Measurements from ENCODE around the gene TNFRSF4. TPM values are rescaled to one million over a fixed set of nuclear protein-coding genes. Genes with fewer than 3 reads are reported as not detected.

Gene TNFRSF4
- total RNA-seq, 3 donors from 2014 or later (not counting 1 experiment from before 2014, with no cell fraction given) = 14.3 to 26.5 (median 15.7) TPM

GRCh38 chr1:1242461-1243265 lies 28.7 kb upstream of the TNFRSF4 start:
- intact Hi-C loops (cut with micrococcal nuclease) = no loop called here
- 91% methylated on average over 35 of the region's 41 CpGs for WGBS (ENCODE audit: insufficient coverage)

GRCh38 chr1:1241588-1242219 lies 27.8 kb upstream of the TNFRSF4 start:
- H3K27me3 ChIP-seq (ENCODE audit: control insufficient read depth, insufficient read depth, low read length) = peaks cover 12% of the 10 kb centered on the region
- DNase-seq (no peak), ATAC-seq (no peak)
- no peaks in the 10 kb centered on the region for H3K9me3 ChIP-seq (ENCODE audit: control insufficient read depth, insufficient read depth, low read length)
- Mint-ChIP-seq H3K27ac (no peak overlapping the region), H3K36me3 (no peaks in the 10 kb centered on the region), H3K9me3 (no peaks in the 10 kb centered on the region), H3K4me1 (no peaks in the 10 kb centered on the region), H3K4me3 (no peak overlapping the region), H3K27me3 (ENCODE audit: low read depth in 2 of 2) (no peaks in the 10 kb centered on the region)
- H3K27ac ChIP-seq (ENCODE audit: low read length) = no peak overlapping the region
- no peak for TF ChIP-seq CTCF (IDR thresholded peaks at IDR 0.05)
- H3K4me1 ChIP-seq (ENCODE audit: control insufficient read depth, insufficient read depth, low read length) = peaks cover 11% of the 10 kb centered on the region
- H3K36me3 ChIP-seq (ENCODE audit: control insufficient read depth, insufficient read depth, low read length) = no peaks in the 10 kb centered on the region
- intact Hi-C loops (cut with micrococcal nuclease) = no loop called here
- 89% methylated on average over 25 of the region's 26 CpGs for WGBS (ENCODE audit: insufficient coverage)
- no peak overlapping the region for H3K4me3 ChIP-seq (ENCODE audit: low read length)

More at GRCh38 chr1:1242461-1243265, 28.7 kb upstream of the TNFRSF4 start:
- ATAC-seq = no peak
- Mint-ChIP-seq H3K4me1 (no peaks in the 10 kb centered on the region), H3K27me3 (ENCODE audit: low read depth in 2 of 2) (no peaks in the 10 kb centered on the region), H3K36me3 (no peaks in the 10 kb centered on the region), H3K9me3 (no peaks in the 10 kb centered on the region), H3K4me3 (no peak overlapping the region), H3K27ac (no peak overlapping the region)
- Histone ChIP-seq H3K4me3 (ENCODE audit: low read length) (no peak overlapping the region), H3K27me3 (ENCODE audit: control insufficient read depth, insufficient read depth, low read length) (peaks cover 15% of the 10 kb centered on the region), H3K9me3 (ENCODE audit: control insufficient read depth, insufficient read depth, low read length) (no peaks in the 10 kb centered on the region), H3K4me1 (ENCODE audit: control insufficient read depth, insufficient read depth, low read length) (peaks cover 8% of the 10 kb centered on the region), H3K27ac (ENCODE audit: low read length) (no peak overlapping the region), H3K36me3 (ENCODE audit: control insufficient read depth, insufficient read depth, low read length) (no peaks in the 10 kb centered on the region)
- DNase-seq = no peak
- TF ChIP-seq CTCF (IDR thresholded peaks at IDR 0.05) = no peak

- WGBS (ENCODE audit: insufficient coverage) = 61% methylated on average over 23 of the region's 23 CpGs
- Mint-ChIP-seq H3K27ac (no peak overlapping the region), H3K9me3 (no peaks in the 10 kb centered on the region), H3K27me3 (ENCODE audit: low read depth in 2 of 2) (no peaks in the 10 kb centered on the region), H3K4me3 (no peak overlapping the region), H3K36me3 (no peaks in the 10 kb centered on the region), H3K4me1 (no peaks in the 10 kb centered on the region)
- peaks cover 11% of the 10 kb centered on the region for H3K4me1 ChIP-seq (ENCODE audit: control insufficient read depth, insufficient read depth, low read length)
- ATAC-seq (no peak), DNase-seq (no peak)
- intact Hi-C loops (cut with micrococcal nuclease) = no loop called here
- no peak for TF ChIP-seq CTCF (IDR thresholded peaks at IDR 0.05)
- H3K4me3 ChIP-seq (ENCODE audit: low read length) = no peak overlapping the region
- H3K36me3 ChIP-seq (ENCODE audit: control insufficient read depth, insufficient read depth, low read length) = no peaks in the 10 kb centered on the region
- H3K9me3 ChIP-seq (ENCODE audit: control insufficient read depth, insufficient read depth, low read length) = no peaks in the 10 kb centered on the region
- H3K27me3 ChIP-seq (ENCODE audit: control insufficient read depth, insufficient read depth, low read length) = peaks cover 10% of the 10 kb centered on the region
- H3K27ac ChIP-seq (ENCODE audit: low read length) = no peak overlapping the region
Measured at GRCh38 chr1:1240822-1241587, 27.1 kb upstream of the TNFRSF4 start.
